AG04450 (cell line): ENCODE results near the gene CHTOP. TPM values are rescaled to one million over a fixed set of nuclear protein-coding genes. Genes with fewer than 3 reads are reported as not detected.
"Not testable (repeated sequence)": the region's sequence is repeated elsewhere in the genome, so short reads cannot be mapped to it uniquely, and the experiment has no call there.

ENCODE experiments used
- CTCF ChIA-PET: fragments of 300-600, 350-600 bp; formaldehyde crosslinking; extraction: SDS; loops from one replicate; lab custom pipeline; 2022; ENCODE audit warnings: antibody characterized with exemption, inconsistent platforms; lab: Charles Lee
- POLR2A ChIA-PET: fragments of 350-600 bp; formaldehyde crosslinking; extraction: SDS; loops from one replicate; lab custom pipeline; 2021; ENCODE audit warnings: antibody characterized with exemption, inconsistent platforms; lab: Yijun Ruan, JAX
- DNase-seq: peaks from one replicate; pipeline ENCODE4 v3.0.0-alpha.2; 2011; ENCODE audit warnings: low read depth, low spot score
- H3K27ac ChIP-seq: one replicate; pipeline ENCODE4 v1.5.1; 2012; ENCODE audit warnings: low read depth, low read length, control low read depth
- H3K27me3 ChIP-seq: one replicate; pipeline ENCODE4 v1.6.0; 2012; ENCODE audit warnings: low read length; ENCODE audit not compliant: control insufficient read depth, insufficient read depth
- H3K4me3 ChIP-seq: 2 replicates; pipeline ENCODE4 v1.5.1; 2011; ENCODE audit warnings: mild to moderate bottlenecking, low read depth, low read length, control low read depth
- H3K9me3 ChIP-seq: 2 replicates; pipeline ENCODE4 v1.5.1; 2012; ENCODE audit warnings: low read length; ENCODE audit not compliant: control insufficient read depth, insufficient read depth
- polyA plus RNA-seq: library from polyadenylated mRNA; depleted of rRNA; stranded (reverse); fragments of >200 nt; gene quantifications from 2 replicates; pipeline ENCODE4 v1.2.3, GENCODE V29; 2011
- TF ChIP-seq, protein P1 (sequence below): IDR thresholded peaks from 2 replicates; pipeline ENCODE4 v1.5.1; 2011; ENCODE audit warnings: low read depth, low read length, control low read depth, inconsistent platforms

Gene CHTOP
- polyA plus RNA-seq, 1 experiment, result 59.5 TPM

DNA sequence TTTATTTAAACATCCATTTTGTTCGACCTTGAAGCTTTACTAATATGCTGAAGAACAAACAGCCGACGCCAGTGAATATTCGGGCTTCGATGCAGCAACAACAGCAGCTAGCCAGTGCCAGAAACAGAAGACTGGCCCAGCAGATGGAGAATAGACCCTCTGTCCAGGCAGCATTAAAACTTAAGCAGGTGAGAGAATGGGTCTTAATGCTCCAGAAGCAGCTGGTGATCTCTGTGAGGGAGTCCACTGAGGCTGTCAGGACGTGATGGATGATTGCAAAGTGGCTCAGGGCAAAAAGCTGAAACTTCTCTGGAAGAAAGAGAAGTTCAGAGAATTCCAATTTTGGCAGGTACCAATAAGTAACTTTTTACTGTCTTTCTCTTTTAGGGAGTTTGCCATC, 4.4 kb downstream of the CHTOP start:
- Histone ChIP-seq H3K27ac (no peak overlapping the region), H3K27me3 (no peaks in the 10 kb centered on the region), H3K4me3 (no peak overlapping the region), H3K9me3 (no peaks in the 10 kb centered on the region; the same call in 1 of the 2 replicates)
- ChIA-PET CTCF (interaction anchor here (0.7 to 1.8 kb wide), 4 partner anchors 11 to 128 kb away, joined by 3 to 13 read pairs (median 7); partner anchors contain the start of gene S100A13), POLR2A (interaction anchor here (1.4 to 1.7 kb wide), 2 partner anchors 11 to 15 kb away, joined by 3 to 4 read pairs; partner anchors contain the start of gene S100A13)
- DNase-seq, result no peak
- TF ChIP-seq, protein P1, sequence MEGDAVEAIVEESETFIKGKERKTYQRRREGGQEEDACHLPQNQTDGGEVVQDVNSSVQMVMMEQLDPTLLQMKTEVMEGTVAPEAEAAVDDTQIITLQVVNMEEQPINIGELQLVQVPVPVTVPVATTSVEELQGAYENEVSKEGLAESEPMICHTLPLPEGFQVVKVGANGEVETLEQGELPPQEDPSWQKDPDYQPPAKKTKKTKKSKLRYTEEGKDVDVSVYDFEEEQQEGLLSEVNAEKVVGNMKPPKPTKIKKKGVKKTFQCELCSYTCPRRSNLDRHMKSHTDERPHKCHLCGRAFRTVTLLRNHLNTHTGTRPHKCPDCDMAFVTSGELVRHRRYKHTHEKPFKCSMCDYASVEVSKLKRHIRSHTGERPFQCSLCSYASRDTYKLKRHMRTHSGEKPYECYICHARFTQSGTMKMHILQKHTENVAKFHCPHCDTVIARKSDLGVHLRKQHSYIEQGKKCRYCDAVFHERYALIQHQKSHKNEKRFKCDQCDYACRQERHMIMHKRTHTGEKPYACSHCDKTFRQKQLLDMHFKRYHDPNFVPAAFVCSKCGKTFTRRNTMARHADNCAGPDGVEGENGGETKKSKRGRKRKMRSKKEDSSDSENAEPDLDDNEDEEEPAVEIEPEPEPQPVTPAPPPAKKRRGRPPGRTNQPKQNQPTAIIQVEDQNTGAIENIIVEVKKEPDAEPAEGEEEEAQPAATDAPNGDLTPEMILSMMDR, result no peak

DNA sequence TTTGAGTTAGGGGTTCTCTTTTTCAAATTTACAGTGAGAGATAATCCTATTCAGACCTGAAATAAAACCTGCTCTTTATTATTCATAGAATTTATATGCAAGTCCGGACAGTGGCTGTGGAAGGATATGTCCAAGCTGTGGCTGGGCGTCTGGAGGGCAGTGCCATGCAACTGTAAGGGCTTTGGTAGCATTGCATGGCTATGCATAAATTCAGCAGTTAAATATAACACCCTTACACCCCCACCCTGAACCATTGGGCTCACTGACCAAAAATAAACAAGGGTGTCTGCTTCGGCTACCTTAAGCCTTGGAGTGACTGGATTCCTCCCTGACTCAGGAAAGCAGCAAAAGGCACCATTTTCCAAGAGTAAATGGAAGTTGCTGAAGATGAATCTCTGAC, 5.4 kb downstream of the CHTOP start:
- H3K4me3 ChIP-seq, result no peak overlapping the region
- POLR2A ChIA-PET, result interaction anchor here (1.4 to 1.7 kb wide), 2 partner anchors 11 to 12 kb away, joined by 4 to 5 read pairs; partner anchors contain the start of genes S100A1 and S100A13
- no peak for DNase-seq
- no peaks in the 10 kb centered on the region; the same call in 1 of the 2 replicates for H3K9me3 ChIP-seq
- no peaks in the 10 kb centered on the region for H3K27me3 ChIP-seq
- TF ChIP-seq, protein P1, result no peak
- no peak overlapping the region for H3K27ac ChIP-seq
- CTCF ChIA-PET, result interaction anchor here (1.1 to 1.7 kb wide), 3 partner anchors 12 to 144 kb away, joined by 3 to 13 read pairs (median 8); partner anchors contain the start of gene S100A13

DNA sequence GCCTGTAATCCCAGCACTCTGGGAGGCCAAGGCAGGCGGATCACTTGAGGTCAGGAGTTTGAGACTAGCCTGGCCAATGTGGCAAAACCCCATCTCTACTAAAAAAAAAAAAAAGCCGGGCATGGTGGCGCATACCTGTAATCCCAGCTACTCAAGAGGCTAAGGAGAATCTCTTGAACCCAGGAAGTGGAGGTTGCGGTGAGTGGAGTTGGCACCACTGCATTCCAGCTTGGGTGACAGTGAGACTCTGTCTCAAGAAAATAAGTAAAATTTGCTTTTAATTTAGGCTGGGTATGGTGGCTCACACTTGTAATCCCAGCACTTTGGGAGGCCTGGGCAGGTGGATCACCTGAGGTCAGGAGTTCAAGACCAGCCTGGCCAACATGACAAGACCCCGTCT, 6.3 kb downstream of the CHTOP start:
- not testable (repeated sequence) for H3K9me3 ChIP-seq, H3K27me3 ChIP-seq, H3K27ac ChIP-seq, H3K4me3 ChIP-seq, DNase-seq
- ChIA-PET POLR2A (interaction anchor here (1.4 kb wide), 1 partner anchor 12 kb away, joined by 5 read pairs; the partner anchor contains the start of genes S100A1 and S100A13), CTCF (interaction anchor here (0.7 to 1.6 kb wide), 3 partner anchors 13 to 145 kb away, joined by 3 to 8 read pairs (median 5); partner anchors contain the start of gene S100A13)

DNA sequence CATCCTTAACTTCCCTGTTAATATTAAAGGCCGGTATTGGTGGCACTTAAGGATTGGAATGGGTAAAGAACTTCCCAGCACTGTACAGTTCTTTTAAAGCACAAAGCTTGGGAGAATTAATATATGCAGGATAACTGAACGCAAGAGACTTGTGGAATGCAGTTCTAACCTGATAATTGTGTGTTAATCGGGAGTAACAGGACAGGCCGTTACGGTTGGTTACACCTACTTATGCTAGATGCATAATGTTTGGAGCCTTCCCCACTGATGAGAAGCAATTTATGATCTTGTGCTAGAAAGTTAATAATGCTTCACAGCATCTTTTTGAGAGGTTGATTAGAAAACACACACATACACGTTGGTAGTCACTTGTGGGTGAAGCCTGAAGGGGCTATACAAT, 7.0 kb downstream of the CHTOP start:
- ChIA-PET CTCF (interaction anchor here (0.7 to 1.3 kb wide), 3 partner anchors 108 to 146 kb away, joined by 3 to 5 read pairs (median 4); no protein-coding TSS in a partner anchor), POLR2A (interaction anchor here (1.4 kb wide), 1 partner anchor 13 kb away, joined by 5 read pairs; the partner anchor contains the start of genes S100A1 and S100A13)
- DNase-seq, result no peak
- Histone ChIP-seq H3K27ac (no peak overlapping the region), H3K9me3 (no peaks in the 10 kb centered on the region), H3K4me3 (no peak overlapping the region), H3K27me3 (no peaks in the 10 kb centered on the region)
- TF ChIP-seq, protein P1, result no peak

DNA sequence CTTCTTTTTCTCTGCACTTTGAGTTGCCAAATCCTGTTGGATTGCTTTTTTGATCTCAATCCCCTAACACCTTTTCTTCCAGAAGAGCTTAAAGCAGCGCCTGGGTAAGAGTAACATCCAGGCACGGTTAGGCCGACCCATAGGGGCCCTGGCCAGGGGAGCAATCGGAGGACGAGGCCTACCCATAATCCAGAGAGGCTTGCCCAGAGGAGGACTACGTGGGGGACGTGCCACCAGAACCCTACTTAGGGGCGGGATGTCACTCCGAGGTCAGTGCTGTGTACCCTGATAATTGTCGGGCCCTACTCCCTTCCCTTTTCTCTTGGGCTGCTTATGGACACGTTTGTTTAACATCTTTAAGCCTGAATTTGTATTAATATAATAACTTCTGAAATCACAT, 8.3 kb downstream of the CHTOP start:
- POLR2A ChIA-PET, result interaction anchor here (2.6 kb wide), 1 partner anchor 8 kb away, joined by 13 read pairs; the partner anchor contains the start of gene CHTOP
- TF ChIP-seq, protein P1, result no peak
- Histone ChIP-seq H3K9me3 (no peaks in the 10 kb centered on the region), H3K27ac (no peak overlapping the region), H3K27me3 (no peaks in the 10 kb centered on the region), H3K4me3 (no peak overlapping the region)
- CTCF ChIA-PET, result no interaction called here
- no peak for DNase-seq
